Fibroblast of the conjunctiva (primary cell): ENCODE results near the gene JDP2.
A peak's percentile ranks its signal among the peaks of the same experiment; 100 is the strongest.

Experiments used
- DNase-seq: peaks from one replicate; pipeline ENCODE4 v3.0.0-alpha.2; 2010; ENCODE audit warnings: low read depth

The JDP2 gene

DNA sequence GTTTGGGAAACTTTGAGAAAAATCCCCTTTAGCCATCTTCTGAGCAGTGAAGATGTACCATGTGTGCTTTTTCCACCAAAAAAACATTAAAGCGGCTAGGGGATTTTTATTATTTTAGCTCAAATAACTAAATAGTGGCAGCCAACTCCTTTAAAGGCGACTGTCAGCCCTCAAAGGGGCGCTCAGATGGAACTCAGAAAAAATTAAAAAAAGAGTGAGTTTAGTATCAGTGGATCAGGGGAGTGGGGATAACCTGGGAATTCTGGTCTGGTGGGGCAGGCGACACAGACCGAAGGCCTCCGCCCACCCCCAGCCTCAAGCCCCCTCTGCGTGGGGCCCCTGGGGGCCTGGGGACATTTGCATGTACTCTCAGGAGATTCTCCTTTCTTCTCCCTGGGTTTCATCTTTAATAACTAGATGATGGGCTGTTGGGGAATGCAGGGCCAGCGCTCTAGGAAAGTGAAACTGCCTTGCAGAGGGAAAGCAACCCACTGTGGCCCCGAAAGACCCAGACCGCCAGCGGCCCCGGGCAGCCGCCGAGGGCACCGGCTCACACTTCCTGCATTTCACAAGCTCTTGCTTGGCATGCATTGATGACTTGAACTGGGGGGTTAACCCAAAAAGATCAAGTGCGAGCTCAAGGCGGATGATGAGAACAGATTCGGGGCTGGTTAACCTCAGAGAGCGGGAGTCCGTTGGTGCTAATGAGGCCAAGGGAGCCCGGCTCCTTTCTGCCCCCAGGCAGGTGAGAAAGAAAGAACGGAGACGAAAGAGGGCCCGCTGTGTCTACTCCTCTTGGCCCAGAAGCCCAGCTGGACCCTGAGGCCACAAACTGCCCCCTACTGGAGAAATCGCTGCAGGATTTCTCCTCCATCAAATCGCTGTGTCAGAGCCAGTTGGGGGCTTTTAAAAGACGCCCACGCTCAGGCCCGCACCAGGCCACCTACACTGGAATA is 87.1 kb downstream of the JDP2 start:
- no peak for DNase-seq

DNA sequence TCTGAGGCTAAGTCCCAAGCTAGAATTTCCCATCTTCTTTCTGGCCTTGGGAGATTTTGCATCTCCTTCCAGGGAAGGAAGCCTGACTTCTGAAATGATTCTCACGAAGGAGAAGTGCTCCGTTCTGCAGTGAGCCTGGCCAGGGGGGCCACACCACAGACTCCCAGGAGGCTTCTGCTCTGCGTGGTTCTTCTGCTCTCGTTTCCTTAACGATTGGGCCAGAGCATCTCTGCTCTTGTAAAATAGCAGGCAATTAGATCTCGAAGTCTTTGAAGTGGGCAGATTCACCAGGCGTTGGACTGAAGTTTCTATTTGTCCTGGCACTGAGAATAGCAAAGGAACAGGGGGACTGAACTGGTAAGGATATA is 87.8 kb downstream of the JDP2 start:
- DNase-seq = no peak

DNA sequence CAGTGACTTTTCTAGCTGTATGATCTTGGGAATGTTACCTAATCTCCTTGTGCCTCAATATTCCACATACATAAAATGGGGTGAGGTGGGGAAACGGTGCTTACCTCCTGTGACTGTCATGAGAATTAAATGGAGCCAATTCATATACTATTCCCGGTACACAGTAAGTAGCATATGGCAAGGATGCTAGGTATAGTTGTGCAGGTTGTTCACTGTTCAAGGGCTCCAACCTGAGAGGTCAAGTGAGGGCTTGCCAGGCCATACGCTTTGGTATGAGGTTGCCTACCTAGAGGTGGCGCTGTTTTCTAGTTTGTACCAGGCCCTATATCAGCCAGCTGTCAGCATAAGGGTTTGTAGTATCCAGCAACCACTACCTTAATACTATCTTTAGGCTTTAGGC is 90.8 kb downstream of the JDP2 start:
- DNase-seq = no peak

DNA sequence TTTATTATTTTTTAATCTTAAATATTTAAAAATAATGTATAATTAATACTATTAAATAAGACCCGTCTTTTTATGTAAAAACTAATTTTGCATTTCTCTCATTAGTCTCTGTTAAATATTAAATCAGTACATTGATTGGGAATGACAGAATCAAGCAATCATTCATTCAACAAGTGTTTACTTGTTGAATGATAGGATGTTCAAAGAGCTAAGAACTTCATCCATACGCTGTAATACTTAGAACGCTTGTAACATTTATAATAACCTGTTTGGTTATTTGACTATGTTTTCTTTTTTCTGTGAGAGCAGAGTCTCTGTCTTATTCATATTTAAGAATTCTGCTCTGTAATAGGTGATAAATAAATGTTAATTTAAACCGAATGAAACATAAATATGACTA is 91.6 kb downstream of the JDP2 start:
- no peak for DNase-seq

DNA sequence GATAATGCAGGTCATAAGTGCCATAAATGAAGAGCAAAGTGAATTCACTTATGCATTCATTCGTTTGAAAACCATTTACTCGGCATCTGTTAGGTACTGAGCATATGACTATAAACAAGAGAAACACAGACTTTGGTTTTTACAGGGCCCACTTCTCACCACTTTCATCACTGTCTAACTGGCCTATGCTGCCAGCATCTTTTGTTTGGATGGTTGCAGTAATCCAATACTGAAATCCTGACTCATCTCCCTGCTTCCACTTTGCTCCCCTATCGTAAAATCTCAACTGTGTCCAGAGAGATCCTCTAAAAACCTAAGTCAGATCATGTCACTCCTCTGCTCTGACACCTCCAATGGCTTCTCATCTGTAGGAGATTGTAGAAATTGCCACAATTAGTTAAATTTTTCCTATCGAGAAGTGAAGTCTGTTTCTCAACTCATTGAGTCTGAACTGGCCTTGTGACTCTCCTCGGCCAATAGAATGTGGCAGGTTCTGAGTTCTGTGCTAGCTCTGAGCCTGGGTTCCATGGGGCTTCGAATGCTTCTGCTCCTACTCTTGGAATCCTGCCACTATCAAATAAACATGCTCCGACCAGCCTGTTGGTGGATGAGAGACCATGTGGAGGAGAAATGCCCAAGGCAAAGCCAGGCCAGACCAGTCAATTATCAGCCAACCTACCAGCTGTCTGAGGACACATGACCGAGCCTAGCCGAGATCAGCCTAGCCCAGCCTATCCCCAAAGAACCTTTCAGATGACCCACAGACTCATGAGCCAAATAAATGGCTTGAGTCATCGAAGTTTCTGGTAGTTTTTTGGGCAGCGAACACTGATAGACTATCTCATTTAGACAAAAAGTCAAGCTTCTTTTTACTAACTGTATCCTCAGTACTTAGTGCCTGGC is 92.3 kb downstream of the JDP2 start:
- peak; percentile 17 for DNase-seq

DNA sequence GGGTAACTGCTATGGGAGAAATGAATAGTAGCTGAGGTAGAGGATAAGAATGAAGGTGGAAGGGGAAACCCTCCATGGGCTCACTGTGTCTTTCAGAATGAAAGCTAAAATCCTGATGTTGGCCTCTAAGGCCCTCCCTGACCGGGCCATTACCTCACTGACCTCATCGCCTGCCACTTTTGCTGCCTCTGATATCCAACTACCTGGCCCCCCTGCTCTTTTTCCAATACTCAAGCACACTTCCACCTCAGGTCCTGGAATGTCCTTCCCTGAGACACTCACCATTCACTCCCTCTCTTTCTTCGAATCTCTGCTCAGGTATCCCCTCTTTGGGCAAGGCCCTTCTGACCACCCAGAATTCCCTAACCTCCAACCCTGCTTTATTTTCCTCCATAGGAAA is 93.0 kb downstream of the JDP2 start:
- DNase-seq = no peak

DNA sequence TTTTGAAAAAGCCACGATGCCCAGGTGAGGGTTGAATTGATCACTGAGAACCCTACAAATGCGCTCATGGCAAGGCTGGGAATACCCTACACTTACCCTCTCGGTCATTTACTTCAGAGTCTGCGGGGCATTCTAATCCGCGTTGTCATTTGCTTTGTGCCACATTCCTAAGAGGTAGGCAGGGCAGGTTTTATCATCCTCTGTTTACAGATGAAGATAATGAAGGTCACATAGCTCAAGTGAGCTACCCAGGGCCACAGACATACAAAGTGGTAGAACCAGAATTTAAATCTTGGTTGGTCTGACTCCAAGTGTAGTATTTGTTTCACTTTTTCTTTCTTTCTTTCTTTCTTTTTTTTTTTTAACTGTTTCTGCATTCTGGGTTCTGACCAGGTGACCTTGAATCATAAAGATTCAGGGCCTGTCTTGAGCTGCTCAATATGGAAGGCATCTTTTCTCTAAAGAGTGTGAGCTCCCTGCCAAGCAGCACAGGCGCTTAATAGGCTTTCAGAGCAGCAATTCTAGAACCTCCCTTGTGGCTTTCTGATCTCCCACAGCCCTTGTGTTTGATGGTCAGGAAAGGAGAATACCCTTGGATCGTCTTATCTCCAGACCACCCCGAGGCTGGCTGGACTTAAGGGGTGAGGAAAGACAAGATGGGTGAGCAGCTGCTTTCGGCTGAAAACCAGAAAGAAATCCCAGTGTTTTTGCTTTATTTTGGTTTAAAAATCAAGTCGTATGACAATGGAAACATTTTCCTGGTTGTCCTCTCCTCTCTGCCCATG is 93.8 kb downstream of the JDP2 start:
- no peak for DNase-seq

DNA sequence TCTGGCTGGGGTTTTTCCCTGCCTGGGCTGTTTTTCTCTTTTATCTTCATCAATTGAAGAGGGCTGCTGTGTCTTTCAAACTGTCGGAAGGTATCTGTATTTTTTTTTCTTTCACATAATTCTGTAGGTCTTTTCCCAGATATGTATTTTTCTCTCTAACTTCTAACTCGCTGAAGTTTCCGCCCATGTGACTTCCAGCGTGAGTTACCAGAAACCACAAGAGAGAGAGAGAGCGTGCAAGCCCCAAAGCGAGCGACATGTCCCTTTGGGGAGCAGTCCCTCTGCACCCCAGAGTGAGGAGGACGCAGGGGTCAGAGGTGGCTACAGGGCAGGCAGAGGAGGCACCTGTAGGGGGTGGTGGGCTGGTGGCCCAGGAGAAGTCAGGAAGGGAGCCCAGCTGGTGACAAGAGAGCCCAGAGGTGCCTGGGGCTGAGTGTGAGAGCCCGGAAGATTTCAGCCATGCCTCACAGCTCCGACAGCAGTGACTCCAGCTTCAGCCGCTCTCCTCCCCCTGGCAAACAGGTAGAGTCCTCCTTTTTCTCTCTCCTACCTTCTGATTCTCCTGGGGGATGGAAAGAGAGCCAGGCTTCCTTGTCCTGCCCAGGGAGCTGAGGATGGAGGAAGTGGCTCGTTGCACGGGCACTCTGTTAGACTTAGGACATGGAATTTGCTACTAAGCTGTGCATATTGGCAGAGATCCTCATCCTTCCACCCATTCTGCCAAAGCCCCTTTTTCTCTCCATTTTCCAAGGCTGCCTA is 94.6 kb downstream of the JDP2 start, which contains the start of gene BATF:
Gene BATF, plus strand, starts transcription at position 246 of the 759 bp plus-strand sequence. Its CDS starts 214 bp downstream, at position 460.
- DNase-seq = no peak

DNA sequence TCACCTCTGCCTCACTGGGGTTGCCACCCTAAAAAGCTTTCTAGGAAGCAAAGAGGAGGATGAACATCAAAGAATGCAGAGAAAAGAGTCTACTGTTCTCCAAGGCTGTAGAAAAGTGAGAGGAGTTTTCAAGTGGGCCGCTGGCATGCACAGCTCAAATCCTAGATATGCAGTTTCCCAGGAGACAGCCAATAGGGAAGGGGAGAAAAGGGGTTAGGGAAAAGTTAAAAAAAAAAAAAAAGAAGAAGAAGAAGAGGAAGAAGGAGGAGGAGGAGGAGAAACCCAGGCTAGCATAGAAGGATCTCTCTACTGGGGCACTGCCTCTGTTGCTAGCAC is 95.1 kb downstream of the JDP2 start:
- no peak for DNase-seq
